ENCODE measurements around the gene APBB3.

The APBB3 gene

DNA sequence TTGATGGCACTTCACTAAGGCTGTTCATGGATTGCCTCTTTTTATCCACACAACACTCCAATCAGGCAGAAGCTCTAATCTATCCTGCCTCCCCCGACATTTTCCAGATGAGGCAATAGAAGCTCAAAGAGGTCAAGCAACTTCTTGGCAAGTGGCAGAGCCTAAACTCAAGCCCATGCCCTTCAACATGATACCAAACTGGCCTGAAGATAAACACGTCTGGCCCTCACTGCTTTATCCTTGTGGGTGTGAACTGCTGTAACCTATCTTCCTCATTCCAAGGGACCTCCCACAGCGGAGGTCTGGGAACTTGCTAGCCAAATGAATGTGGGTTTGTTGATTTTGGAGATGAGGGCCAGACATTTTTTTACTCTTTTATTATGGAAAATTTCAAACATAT lies 9.8 kb upstream of the APBB3 start:
- H3K4me3 ChIP-seq (ENCODE audit: low read length), result no peak overlapping the region
- DNase-seq (ENCODE audit: low read depth), result no peak
- TF ChIP-seq, protein P1, sequence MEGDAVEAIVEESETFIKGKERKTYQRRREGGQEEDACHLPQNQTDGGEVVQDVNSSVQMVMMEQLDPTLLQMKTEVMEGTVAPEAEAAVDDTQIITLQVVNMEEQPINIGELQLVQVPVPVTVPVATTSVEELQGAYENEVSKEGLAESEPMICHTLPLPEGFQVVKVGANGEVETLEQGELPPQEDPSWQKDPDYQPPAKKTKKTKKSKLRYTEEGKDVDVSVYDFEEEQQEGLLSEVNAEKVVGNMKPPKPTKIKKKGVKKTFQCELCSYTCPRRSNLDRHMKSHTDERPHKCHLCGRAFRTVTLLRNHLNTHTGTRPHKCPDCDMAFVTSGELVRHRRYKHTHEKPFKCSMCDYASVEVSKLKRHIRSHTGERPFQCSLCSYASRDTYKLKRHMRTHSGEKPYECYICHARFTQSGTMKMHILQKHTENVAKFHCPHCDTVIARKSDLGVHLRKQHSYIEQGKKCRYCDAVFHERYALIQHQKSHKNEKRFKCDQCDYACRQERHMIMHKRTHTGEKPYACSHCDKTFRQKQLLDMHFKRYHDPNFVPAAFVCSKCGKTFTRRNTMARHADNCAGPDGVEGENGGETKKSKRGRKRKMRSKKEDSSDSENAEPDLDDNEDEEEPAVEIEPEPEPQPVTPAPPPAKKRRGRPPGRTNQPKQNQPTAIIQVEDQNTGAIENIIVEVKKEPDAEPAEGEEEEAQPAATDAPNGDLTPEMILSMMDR (conservative IDR thresholded peaks at IDR 0.05; ENCODE audit: low read depth, low read length), result no peak

DNA sequence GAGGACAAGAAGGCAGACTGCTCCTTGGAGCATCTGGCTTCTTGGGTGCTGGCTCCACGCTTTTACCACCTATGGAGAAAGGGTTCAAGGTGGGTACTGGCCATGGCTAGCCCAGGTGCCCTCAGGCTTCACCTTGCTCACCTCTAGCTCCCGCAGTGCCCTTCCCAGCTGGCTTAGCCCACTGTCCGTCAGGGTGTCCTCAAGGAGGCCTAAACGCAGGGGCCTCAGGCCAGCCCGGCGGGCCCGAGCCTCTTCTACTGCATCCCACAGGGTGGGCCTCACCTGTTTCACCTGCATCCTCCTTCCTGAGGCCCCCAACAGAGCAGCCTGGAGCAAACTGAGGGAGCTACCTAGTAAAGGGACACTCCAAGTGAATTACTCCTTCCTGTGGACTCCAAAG lies 9.3 kb upstream of the APBB3 start:
- TF ChIP-seq, protein P1 (conservative IDR thresholded peaks at IDR 0.05; ENCODE audit: low read depth, low read length), result no peak
- H3K4me3 ChIP-seq (ENCODE audit: low read length), result no peak overlapping the region
- DNase-seq (ENCODE audit: low read depth), result no peak

DNA sequence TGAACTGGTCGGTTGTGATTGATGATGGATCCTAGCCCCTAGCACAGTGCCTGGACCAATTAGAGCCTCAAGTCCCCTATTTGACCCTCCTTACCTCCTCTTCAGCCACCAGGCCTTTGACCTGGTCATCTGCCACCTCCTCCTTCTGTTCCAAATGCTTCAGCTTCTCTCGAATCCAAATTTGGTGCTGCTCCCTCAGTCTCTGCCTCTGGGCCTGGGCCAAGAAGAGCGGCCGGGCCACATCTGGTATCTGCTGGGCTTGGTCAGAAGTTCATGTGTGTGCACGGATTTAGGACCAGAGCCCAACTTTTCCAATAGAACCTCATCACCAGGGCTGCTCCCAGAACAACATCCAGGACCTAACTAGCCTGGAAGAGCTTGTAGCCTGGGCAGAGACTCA lies 6.7 kb upstream of the APBB3 start:
- TF ChIP-seq, protein P1 (conservative IDR thresholded peaks at IDR 0.05; ENCODE audit: low read depth, low read length), result no peak
- DNase-seq (ENCODE audit: low read depth), result no peak

DNA sequence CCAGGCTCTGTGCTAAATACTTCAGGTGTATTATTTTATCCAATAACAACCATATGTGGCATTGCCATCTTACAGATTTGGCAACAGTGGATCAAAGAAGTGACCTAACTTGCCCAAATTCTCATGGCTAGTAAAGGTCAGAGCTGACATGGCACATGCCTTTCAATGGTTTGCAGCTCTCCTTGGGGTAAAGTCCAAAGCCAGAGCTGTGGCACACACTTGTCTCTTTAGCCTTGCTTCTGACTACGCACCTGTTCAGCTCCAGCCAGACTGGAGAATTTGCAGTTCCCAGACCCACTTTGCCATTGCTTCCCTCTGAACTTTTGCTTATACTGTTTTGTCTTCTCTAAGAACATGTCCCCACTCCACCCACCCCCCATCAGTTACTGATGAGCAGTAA lies 6.1 kb upstream of the APBB3 start:
- H3K4me3 ChIP-seq (ENCODE audit: low read length), result no peak overlapping the region
- TF ChIP-seq, protein P1 (conservative IDR thresholded peaks at IDR 0.05; ENCODE audit: low read depth, low read length), result no peak
- DNase-seq (ENCODE audit: low read depth), result no peak

More for the DNA sequence above, 6.7 kb upstream of the APBB3 start:
- no peak overlapping the region for H3K4me3 ChIP-seq (ENCODE audit: low read length)

DNA sequence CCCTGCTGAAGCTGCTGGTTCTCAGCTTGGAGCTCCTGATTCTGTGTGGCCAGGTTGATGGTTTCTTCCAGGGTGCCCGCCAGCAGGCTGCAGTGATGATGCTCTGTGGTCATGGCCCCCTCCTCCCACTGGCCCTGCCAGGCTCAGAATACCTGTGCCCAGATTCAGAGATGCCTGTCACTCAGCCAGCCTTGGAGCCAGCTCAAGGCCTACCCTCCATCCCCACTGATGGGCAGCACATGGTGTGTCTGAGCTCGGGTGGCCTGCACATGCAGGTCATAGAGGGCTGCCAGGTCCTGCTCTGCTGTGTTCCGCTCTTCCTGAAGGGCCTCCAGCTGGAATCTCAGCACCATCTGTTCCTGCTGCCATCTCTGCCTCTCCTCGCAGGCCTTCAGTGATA lies 5.7 kb upstream of the APBB3 start:
- TF ChIP-seq, protein P1 (conservative IDR thresholded peaks at IDR 0.05; ENCODE audit: low read depth, low read length), result no peak
- no peak for DNase-seq (ENCODE audit: low read depth)
- H3K4me3 ChIP-seq (ENCODE audit: low read length), result no peak overlapping the region

DNA sequence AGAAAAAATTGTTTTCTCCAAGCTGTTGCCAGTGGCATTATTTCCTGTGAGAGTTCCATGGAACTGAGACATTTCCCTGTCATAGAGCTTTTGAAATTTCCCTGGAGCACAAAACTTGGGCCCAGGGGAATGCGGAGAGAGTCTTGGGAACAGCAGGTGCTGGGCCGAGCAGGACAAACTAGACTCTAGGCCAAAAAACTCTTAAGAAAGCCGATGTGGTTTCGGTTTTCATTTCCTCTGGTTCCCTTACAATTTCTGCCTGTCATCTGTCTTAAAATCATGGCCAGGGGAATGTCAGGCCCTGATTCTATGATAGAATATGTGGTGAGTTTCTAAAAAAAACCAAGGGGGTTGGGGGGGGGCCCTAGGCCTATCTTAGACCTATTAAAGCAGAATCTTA lies 4.8 kb upstream of the APBB3 start:
- DNase-seq (ENCODE audit: low read depth), result no peak
- H3K4me3 ChIP-seq (ENCODE audit: low read length), result no peak overlapping the region

DNA sequence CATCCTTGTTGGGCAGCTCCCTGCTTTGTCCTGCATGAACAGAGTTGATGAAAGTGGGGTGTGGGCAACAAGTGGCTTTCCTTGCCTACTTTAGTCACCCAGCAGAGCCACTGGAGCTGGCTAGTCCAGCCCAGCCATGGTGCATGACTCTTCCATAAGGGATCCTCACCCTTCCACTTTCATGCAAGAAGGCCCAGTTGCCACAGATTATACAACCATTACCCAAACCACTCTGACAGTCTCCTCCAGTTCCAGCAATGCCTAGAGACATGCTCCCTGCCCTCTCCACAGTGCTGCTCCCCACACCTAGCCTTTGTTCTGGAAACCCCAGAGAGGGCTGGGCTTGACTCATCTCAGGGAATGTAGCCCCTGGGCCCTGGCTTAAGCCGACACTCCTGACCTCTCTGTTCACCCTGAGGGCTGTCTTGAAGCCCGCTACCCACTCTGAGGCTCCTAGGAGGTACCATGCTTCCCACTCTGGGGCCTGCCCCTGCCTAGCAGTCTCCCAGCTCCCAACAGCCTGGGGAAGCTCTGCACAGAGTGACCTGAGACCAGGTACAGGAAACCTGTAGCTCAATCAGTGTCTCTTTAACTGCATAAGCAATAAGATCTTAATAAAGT lies 4.2 kb upstream of the APBB3 start:
- no peak overlapping the region for H3K4me3 ChIP-seq (ENCODE audit: low read length)
- no peak for DNase-seq (ENCODE audit: low read depth)
- TF ChIP-seq, protein P1 (conservative IDR thresholded peaks at IDR 0.05; ENCODE audit: low read depth, low read length), result no peak

More for the DNA sequence above, 4.8 kb upstream of the APBB3 start:
- TF ChIP-seq, protein P1 (conservative IDR thresholded peaks at IDR 0.05; ENCODE audit: low read depth, low read length), result no peak

Data from retinal pigment epithelial cell (primary cell).